ENCODE results near the gene VPS33A.
"Not testable (repeated sequence)": the region's sequence is repeated elsewhere in the genome, so short reads cannot be mapped to it uniquely, and the experiment has no call there.

VPS33A gene

GRCh38 chr12:122203301-122204166 is 62.8 kb downstream of the VPS33A start, which contains the start of gene B3GNT4:
Gene B3GNT4, plus strand, starts transcription at chr12:122203709. Its CDS starts 910 bp downstream, at chr12:122204619.
- DNase-seq, result peak; percentile 74 to 81

- DNase-seq, result not testable (repeated sequence)
These were observed 63.5 kb downstream of the VPS33A start for GRCh38 chr12:122202811-122203210.

- DNase-seq, result no peak
These were observed 64.3 kb downstream of the VPS33A start for GRCh38 chr12:122202017-122202416.

GRCh38 chr12:122201381-122201780 is 64.9 kb downstream of the VPS33A start:
- DNase-seq, result no peak

- no peak for DNase-seq
These were observed 65.6 kb downstream of the VPS33A start for GRCh38 chr12:122200541-122201175.

- no peak for DNase-seq
These were observed 66.6 kb downstream of the VPS33A start for GRCh38 chr12:122199484-122200355.

GRCh38 chr12:122197612-122197966 is 68.7 kb downstream of the VPS33A start:
- DNase-seq, result no peak

GRCh38 chr12:122195405-122195804 is 70.9 kb downstream of the VPS33A start:
- DNase-seq, result no peak

GRCh38 chr12:122194804-122195203 is 71.5 kb downstream of the VPS33A start:
- DNase-seq, result no peak

- DNase-seq, result no peak
These were observed 73.9 kb downstream of the VPS33A start for GRCh38 chr12:122192441-122192840.

GRCh38 chr12:122190842-122191668 is 75.2 kb downstream of the VPS33A start:
- peak; percentile 86 to 87 for DNase-seq

GRCh38 chr12:122189626-122190475 is 76.4 kb downstream of the VPS33A start:
- DNase-seq, result no peak

GRCh38 chr12:122187466-122187865 is 78.8 kb downstream of the VPS33A start:
- DNase-seq, result no peak

GRCh38 chr12:122185494-122186082 is 80.7 kb downstream of the VPS33A start:
- DNase-seq, result no peak

GRCh38 chr12:122185079-122185478 is 81.2 kb downstream of the VPS33A start:
- no peak for DNase-seq

- DNase-seq, result no peak
These were observed 81.8 kb downstream of the VPS33A start for GRCh38 chr12:122184517-122184916.

- DNase-seq, result no peak
These were observed 82.7 kb downstream of the VPS33A start for GRCh38 chr12:122183588-122183940.

- DNase-seq, result peak; percentile 43 to 49
These were observed 83.3 kb downstream of the VPS33A start, which contains the start of gene LRRC43 for GRCh38 chr12:122182887-122183587. Gene LRRC43, plus strand, starts transcription at chr12:122183123. Its CDS starts 22 bp downstream, at chr12:122183145.

Measured in activated T-cell treated with anti-CD3 and anti-CD28 coated beads, Interleukin-2, amount 50 U/mL, for 48 hours (primary cell).